Right forelimb (tissue), 1 donor: Measurements from ENCODE around the gene C22orf15.
A peak's percentile ranks its signal among the peaks of the same experiment; 100 is the strongest.

ENCODE experiments used
- DNase-seq: peaks from one replicate; pipeline ENCODE4 v3.0.0-alpha.2; 2018

C22orf15 gene

DNA sequence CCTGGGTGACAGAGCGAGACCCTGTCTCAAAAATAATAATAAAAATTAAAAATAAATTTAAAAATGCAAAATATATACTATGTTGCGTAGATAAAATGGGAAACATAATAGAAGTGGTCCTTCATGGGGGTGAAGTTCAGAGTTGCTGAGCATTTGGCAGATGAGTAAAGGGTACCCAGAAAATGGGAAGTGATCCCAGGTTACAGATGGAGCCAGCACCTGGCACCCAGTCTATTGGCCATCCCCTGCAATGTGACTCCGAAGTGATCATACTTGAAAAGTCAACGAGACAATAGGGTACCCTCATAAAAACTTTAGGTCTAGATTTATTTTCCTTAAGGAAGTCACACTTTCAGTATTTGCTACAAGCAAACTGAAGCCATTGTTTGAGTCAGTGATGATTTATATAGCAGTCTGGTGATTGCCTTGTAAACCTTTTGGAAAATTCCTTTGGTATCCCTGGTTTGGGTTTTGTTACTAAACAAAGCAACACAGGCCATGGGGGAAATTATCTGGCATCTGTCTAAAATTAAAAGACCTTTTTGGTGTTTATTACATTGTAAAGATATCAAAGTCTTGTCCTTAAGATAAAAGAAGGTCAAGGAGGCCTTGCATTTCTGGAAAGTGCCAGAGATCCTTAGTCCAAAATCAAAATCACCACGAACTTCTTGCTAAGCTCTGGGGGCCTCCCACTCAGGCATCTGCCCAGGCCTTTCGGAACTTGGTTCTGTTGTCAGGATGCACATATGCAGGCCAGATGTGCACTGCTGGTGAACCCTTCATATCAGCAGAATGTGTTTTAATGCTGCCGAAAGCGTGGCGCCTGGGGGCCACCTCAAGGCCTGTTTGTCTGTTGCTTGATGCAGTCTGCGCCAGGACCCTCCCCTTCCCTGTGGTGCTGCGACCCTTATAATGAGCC lies 28.3 kb downstream of the C22orf15 start:
- DNase-seq = peak; percentile 70

DNA sequence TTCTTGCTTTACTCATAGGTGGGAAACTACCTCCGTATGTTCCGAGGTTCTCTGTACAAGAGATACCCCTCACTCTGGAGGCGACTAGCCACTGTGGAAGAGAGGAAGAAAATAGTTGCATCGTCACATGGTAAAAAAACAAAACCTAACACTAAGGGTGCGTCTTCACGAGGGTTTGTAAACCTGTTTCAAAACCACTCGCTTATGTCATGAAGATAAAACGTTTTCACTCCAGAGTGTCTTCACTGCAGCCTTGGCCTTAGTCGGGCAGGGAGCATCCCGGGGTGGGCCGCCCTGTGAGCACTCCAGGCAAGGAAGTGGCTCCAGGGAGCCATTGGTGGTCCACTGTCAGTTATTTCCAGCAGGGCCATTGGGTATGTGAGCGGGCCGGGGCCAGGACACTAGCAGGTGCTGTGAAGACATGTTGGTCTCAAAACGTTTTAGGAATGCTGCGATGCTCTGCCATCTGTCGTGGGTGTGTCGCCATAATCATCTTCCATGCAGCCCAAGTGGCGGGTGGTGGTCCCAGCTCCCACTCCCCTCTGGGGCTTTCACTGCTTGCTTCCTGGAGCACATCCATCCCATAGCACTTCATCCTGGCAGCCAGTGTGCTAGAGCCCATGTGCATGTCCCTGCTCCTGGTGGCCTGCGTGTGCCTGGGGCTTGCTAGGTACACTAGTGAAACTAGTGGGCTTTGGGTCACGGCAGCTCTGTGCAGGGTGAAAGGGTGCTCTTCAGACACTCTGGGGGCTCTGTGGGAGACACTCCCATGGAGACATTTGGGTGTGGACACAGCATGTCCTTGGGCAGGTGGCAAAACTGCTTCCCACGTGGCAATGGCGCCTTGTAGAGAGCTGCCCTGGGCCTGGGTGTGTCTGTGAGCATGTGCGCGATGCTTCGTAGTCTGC lies 29.2 kb downstream of the C22orf15 start:
- DNase-seq = no peak

DNA sequence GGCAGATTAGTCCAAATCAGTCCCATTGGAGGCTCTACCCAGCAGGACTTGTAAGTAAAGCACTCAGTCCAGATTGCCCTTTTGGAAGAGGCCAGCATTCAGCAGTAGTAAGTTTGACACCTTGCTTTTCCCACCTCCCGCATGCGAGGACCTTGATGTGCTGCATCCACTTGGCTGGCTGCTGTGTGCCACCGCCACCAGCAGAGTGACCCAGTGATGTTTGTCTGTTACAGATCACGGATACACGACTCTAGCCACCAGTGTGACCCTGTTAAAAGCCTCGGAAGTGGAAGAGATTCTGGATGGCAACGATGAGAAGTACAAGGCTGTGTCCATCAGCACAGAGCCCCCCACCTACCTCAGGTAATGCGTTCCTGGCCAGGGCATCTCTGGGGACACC lies 30.5 kb downstream of the C22orf15 start:
- DNase-seq = no peak

DNA sequence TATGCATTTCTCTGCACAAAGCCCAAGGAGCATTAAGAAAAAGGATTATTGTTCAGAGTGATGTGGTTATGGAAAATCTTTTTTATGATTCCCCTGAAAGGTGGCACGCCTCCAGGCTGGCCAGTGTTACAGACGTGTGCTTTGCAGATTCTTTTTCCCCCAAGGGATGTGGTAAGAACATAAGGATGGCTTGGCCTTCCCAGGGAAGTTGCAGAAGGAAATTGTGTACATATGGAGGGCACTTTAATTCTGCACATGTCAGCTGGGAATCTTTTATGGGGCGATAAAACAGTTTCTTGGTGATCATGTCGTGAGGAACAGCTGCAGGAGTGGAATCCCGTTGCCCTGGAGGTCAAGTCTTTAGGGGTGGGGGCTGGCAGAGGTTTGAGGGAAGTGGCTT lies 33.7 kb downstream of the C22orf15 start:
- no peak for DNase-seq

DNA sequence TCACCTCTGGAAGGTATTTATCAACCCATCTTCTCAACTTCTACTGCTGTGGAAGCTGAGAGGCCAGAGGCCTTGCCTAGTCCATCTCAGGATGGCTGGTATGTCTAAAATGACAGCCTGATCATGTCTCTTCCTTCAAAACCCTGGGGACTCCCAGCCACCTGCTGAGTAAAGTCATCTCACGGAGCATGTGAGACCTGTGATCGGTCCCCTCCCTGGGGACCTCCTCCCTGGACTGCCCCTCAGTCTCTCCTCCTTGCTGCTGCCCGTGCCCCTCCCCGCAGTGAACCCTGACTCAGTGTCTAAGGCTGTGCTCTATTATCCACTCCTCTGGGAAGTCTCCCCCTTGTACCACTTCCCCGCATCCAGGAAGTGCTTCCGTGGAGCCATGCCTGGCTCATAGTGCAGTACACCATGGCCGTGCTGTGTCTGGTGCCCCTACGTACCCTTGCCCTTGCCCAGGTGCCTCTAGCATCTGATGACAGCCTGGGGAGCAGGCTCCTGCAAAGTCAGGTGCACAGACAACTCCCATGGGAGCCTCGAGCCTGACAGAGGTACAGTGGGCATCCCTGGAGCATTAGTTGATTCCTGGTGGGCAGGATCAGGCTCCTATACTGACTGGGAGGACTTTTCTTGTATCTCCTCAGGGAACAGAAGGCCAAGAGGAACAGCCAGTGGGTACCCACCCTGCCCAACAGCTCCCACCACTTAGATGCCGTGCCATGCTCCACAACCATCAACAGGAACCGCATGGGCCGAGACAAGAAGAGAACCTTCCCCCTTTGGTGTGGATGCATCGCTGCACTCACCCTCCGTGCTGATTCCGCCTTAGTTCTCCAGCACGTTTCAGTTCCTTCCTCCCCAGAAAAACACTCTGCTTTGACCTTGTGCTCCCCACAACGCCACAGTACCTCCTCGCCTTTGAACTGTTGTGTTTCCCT lies 37.8 kb downstream of the C22orf15 start:
- no peak for DNase-seq

DNA sequence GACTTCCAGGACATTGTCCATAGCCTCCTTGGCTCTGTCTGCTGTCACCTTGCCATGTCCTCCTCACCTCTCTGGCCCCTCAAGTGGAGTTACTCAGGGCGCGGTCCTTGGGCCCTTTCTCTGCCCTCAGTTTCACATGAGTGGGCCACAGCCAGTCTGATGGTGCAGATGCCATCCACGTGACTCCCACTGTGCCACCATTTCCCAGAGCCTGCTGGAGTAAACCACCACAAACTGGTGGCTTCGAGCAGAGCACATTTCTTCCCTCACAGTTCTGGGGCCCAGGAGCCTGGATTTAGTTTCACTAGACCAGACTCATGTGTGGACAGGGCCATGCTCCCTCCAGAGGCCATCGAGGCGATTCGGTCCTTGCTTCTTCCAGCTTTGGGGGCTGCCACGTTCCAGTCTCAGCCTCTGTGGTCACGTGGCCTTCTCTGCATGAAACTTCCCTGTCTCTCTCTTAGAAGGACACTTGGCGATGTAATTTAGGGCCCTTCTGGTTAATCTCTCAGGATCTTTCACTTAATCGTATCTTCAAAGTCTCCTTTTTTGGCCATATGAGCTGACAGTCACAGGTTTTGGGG lies 38.5 kb downstream of the C22orf15 start:
- DNase-seq = no peak

DNA sequence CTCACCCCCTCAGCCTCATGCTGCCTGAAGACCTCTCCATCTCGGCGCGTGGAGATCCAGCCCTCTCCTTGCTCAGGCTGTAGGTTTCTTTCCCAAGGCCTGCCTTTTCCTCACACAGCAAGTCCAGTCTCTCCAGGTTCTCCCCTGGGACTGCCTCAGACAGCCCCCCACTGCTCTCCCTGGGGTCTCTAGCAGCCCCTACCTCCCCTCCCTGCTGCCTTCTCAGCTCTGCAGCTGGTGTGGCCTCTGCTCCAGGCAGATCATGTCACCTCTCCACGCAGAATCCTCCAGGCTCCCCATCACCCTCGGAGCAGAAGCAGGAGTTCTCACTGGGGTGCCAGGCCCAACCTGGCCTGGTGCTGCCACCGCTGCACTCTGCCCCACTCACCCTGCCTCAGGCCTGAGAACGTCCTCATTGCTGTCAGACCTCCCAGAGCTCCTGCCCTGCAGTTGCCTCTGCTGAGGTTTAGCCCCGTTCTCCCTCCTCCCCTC lies 39.1 kb downstream of the C22orf15 start:
- no peak for DNase-seq

DNA sequence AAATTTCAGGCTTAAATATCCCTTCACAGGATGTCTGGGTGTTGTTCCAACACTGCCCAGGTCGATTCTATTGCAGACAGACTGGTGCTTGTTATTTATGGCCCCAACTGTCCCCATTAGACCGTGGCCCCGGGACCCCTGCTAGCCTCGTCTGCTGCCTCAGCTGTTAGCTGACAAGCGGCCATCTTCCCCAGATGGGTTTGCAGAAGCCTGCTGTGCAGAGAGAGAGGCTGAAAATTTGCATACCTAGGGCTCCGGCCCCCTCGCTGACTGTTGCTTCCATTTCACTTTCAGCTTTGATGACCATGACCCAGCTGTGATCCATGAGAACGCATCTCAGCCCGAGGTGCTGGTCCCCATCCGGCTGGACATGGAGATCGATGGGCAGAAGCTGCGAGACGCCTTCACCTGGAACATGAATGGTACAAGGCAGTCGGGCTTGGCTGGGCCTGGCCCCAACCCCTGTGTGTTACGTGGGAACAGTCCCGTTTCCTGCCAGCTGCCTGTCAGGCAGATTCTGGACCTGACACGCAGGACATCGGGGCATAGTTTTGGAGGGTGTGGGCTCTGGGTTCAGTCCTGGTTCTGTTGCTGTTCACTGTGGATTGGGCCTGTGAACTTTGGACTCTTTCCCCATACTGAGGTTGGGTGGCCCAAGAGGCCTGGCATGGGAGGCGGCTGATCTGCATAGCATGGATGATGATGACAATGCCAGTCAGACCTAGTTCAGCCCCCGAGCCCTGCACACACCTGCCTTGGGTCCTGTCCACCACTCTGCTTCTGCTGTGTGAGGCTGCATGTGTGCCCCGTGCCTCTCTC lies 40.4 kb downstream of the C22orf15 start:
- DNase-seq = no peak

DNA sequence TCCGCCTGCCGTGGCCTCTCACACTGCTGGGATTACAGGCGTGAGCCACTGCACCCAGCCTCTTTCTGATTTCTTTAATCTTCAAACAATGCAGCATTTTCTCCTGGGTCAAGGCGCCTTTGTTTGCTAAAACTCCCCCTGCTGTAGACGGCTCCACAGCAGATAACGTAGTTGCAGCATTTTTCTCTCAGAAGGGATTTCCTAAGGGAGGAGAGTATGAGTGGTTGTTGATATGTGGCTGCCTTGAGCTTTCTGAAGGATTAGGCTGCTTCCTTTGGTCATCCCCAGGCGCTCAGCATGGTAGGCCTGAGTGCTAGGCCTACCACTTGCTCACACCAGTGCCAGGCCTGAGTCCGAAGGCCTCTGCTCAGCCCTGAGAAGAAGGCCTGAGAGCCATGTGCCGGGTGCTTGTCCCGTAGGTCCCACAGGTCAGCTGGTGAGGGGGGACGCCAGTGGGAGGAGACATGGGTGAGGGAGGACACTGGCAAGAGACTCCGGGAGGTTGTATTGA lies 42.0 kb downstream of the C22orf15 start:
- no peak for DNase-seq

DNA sequence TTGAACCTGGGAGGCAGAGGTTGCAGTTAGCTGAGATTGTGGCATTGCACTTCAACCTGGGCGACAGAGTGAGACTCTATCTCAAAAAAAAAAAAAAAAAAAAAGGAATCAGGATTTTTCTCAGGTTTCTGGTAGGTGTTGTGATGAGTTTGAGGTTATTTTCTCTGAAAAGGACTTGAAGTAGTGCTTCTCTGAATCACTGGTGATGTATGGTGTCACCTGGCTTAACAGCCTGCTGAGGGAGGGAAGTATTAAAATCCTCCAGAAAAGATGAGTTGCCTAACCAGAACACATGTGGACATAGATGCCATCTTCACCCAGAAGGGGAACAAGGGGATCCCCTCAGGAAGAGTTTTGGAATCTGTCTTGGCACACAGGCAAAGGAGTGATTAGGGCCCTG lies 44.0 kb downstream of the C22orf15 start:
- DNase-seq = no peak

DNA sequence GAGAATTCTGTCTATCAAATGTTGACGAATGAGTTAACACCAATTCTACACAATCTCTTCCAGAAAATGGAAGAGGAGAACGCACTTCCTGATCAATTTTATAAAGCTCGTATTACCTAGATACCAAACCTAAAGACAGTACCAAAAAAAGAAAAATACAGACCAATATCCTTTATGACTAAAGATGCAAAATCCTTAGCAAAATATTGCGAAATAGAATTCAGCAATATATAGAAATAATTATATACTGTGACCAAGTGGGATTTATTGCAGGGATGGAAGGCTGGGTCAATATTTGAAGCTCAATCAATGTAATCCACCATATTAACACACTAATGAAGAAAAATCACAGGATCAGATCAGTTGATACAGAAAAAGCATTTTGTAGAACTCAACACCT lies 49.6 kb downstream of the C22orf15 start:
- no peak for DNase-seq
